GM23248 (cell line): Measurements from ENCODE around the gene AFDN.

Experiments used
- EZH2 ChIP-seq: fragments of 200-600 bp; sonication (generic); IDR thresholded peaks from 2 replicates; pipeline ENCODE4 v1.6.1; 2018; ENCODE audit warnings: antibody characterized with exemption, mild to moderate bottlenecking; ENCODE audit not compliant: insufficient read depth, poor library complexity, severe bottlenecking
- EZH2phosphoT487 ChIP-seq: fragments of 200-600 bp; sonication (generic); IDR thresholded peaks from 2 replicates; pipeline ENCODE4 v1.6.1; 2018; ENCODE audit warnings: antibody characterized with exemption, moderate library complexity, mild to moderate bottlenecking, low read depth; ENCODE audit not compliant: insufficient read depth

DNA sequence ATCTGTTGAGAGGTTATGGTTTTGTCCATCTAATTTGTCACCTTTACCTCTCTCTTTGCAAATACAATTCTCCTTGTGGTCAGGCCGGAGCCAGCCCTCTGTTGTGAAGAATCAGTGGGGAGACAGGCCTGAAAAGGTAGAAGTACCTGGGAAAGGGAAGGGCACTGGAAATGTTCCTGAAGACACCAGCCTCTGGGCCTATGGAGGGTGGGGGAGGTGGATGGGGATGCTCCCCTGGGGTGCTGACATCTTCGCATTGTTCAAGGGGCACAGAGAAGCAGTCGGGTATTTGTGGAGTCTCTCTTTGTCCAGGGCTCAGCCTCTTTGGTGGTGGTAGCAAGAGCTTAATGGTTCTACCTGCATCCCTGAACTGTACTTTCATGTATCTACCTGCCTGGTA lies 24.4 kb upstream of the AFDN start:
- TF ChIP-seq EZH2phosphoT487, result no peak
- no peak for TF ChIP-seq EZH2
